Myometrial cell (primary cell): ENCODE data around the gene WDR82. TPM values are rescaled to one million over a fixed set of nuclear protein-coding genes. Genes with fewer than 3 reads are reported as not detected.

Experiments used
- total RNA-seq: library from RNA; depleted of rRNA; stranded (reverse); fragments of >200 nt; gene quantifications from 2 replicates; pipeline ENCODE4 v1.2.3, GENCODE V29; 2015

The WDR82 gene
- total RNA-seq = 45.3 and 48.7 TPM in 2 replicates

GRCh38 chr3:52278510-52279069 is at the start of gene WDR82:
TSS of gene WDR82 (minus strand) at chr3:52278649. CDS start at chr3:52278361, 288 bp downstream.

GRCh38 chr3:52315977-52316764 is 37.7 kb upstream of the WDR82 start, which contains the start of gene DNAH1:
TSS of gene DNAH1 (plus strand) at chr3:52316319. CDS start at chr3:52322443, 6,124 bp downstream.

GRCh38 chr3:52245322-52246263 is 32.9 kb downstream of the WDR82 start, which contains the start of gene PPM1M:
TSS of gene PPM1M (plus strand) at chr3:52245759. CDS start at chr3:52245825, 66 bp downstream.

GRCh38 chr3:52238761-52239701 is 39.4 kb downstream of the WDR82 start, which contains the start of gene TWF2:
TSS of gene TWF2 (minus strand) at chr3:52239158. CDS start at chr3:52239016, 142 bp downstream.

GRCh38 chr3:52225452-52226228 is 52.8 kb downstream of the WDR82 start, which contains the start of gene TLR9:
TSS of gene TLR9 (minus strand) at chr3:52225645. CDS start at chr3:52225529, 116 bp downstream.

Other genes with a start within 250 kb of the WDR82 start
- gene DUSP7, start 222.1 kb downstream of the WDR82 start, total RNA-seq = 12.6 and 17.3 TPM in 2 replicates
- 11.2 and 15.8 TPM in 2 replicates for gene POC1A, start 124.2 kb downstream of the WDR82 start, total RNA-seq
- 48.0 and 49.0 TPM in 2 replicates for gene ALAS1, start 80.5 kb downstream of the WDR82 start, total RNA-seq
- gene TLR9, start 53.0 kb downstream of the WDR82 start, total RNA-seq = not detected in 2 replicates
- gene TWF2, start 39.5 kb downstream of the WDR82 start, total RNA-seq = 228 and 236 TPM in 2 replicates
- gene PPM1M, start 32.9 kb downstream of the WDR82 start, total RNA-seq = 22.7 and 27.7 TPM in 2 replicates
- 13.1 and 21.9 TPM in 2 replicates for gene GLYCTK, start 9.2 kb upstream of the WDR82 start, total RNA-seq
- gene DNAH1, start 37.7 kb upstream of the WDR82 start, total RNA-seq = 0.71 and 1.7 TPM in 2 replicates
- gene BAP1, start 131.4 kb upstream of the WDR82 start, total RNA-seq = 64.2 and 69.8 TPM in 2 replicates
- gene PHF7, start 132.0 kb upstream of the WDR82 start, total RNA-seq = 4.3 and 4.6 TPM in 2 replicates
- gene SEMA3G, start 166.5 kb upstream of the WDR82 start, total RNA-seq = not detected in 2 replicates
- not detected in 2 replicates for gene TNNC1, start 175.4 kb upstream of the WDR82 start, total RNA-seq
- 26.5 and 34.7 TPM in 2 replicates for gene NISCH, start 177.0 kb upstream of the WDR82 start, total RNA-seq
- 0.86 and 1.9 TPM in 2 replicates for gene STAB1, start 216.7 kb upstream of the WDR82 start, total RNA-seq